Astrocyte (in vitro differentiated cells and primary cell): ENCODE measurements around the gene SESN2.

ENCODE experiments used
- EZH2 ChIP-seq: IDR thresholded peaks from 2 replicates; pipeline ENCODE4 v1.6.1; 2012; ENCODE audit warnings: mild to moderate bottlenecking, low read length, inconsistent platforms; ENCODE audit not compliant: insufficient read depth
- TF ChIP-seq, protein P1 (sequence below): IDR thresholded peaks from 2 replicates; pipeline ENCODE4 v1.5.1; 2011; ENCODE audit warnings: low read depth, mild to moderate bottlenecking, inconsistent platforms, low read length, moderate library complexity; ENCODE audit not compliant: insufficient read depth

DNA sequence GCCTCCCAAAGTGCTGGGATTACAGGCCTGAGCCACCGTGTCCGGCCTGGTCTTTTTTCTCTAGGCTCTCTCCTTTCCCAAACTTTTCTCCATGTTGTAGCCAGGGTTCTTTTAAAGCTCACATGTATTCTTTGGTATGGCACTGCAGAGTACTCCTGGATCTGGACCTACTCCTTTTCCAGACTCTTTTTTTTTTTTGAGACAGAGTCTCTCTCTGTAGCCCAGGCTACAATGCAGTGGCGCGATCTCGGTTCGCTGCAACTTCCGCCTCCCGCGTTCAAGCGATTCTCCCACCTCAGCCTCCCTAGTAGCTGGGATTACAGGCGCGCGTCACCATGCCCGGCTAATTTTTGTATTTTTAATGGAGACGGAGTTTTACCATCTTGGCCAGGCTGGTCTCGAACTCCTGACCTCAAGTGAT lies 68.9 kb downstream of the SESN2 start:
- TF ChIP-seq, protein P1, sequence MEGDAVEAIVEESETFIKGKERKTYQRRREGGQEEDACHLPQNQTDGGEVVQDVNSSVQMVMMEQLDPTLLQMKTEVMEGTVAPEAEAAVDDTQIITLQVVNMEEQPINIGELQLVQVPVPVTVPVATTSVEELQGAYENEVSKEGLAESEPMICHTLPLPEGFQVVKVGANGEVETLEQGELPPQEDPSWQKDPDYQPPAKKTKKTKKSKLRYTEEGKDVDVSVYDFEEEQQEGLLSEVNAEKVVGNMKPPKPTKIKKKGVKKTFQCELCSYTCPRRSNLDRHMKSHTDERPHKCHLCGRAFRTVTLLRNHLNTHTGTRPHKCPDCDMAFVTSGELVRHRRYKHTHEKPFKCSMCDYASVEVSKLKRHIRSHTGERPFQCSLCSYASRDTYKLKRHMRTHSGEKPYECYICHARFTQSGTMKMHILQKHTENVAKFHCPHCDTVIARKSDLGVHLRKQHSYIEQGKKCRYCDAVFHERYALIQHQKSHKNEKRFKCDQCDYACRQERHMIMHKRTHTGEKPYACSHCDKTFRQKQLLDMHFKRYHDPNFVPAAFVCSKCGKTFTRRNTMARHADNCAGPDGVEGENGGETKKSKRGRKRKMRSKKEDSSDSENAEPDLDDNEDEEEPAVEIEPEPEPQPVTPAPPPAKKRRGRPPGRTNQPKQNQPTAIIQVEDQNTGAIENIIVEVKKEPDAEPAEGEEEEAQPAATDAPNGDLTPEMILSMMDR, result no peak
- TF ChIP-seq EZH2, result no peak
